ENCODE data around the gene HTT. TPM values are rescaled to one million over a fixed set of nuclear protein-coding genes. Genes with fewer than 3 reads are reported as not detected.
A peak's percentile ranks its signal among the peaks of the same experiment; 100 is the strongest.

HTT gene
- total and polyA plus RNA-seq, 2 of the 13 experiments (the other 11 are each of a cell fraction or from before 2014, with no cell fraction given): 17.5 to 19.5 TPM

- TF ChIP-seq TRAFD1 (CRISPR knock-in tag; IDR thresholded peaks at IDR 0.05; ENCODE audit: borderline replicate concordance) (no peak), ZBTB2 (CRISPR knock-in tag; IDR thresholded peaks at IDR 0.05; ENCODE audit: low read depth) (0 out of 2 replicates have a peak, but pooled peaks have one; percentile 52), TAF1 (CRISPR knock-in tag; IDR thresholded peaks at IDR 0.05) (peak; percentile 84), RBAK (CRISPR knock-in tag; IDR thresholded peaks at IDR 0.05) (no peak), HOXD1 (CRISPR knock-in tag; IDR thresholded peaks at IDR 0.05) (no peak; the same call in 1 of the 2 replicates)
Measured at GRCh38 chr4:3074078-3074845, at the start of gene HTT, which contains the start of gene HTT-AS (continued).

- no TSS peak for BruUV-seq (replicated peaks)
- H3K9ac ChIP-seq (ENCODE audit: insufficient read depth, low read depth, low read length): no peak overlapping the region
- in situ Hi-C loops (cut with HindIII; ENCODE audit: extremely low pct_ligation_motif_present, low pct_unique_long_range_greater_than_20kb): no loop called here
- TF ChIP-seq ZNF296 (CRISPR knock-in tag; conservative IDR thresholded peaks at IDR 0.05): no peak
- TF ChIP-seq U2AF2 (IDR thresholded peaks at IDR 0.05; ENCODE audit: low read depth, low read length): no peak
- TF ChIP-seq ZNF572 (CRISPR knock-in tag; IDR thresholded peaks at IDR 0.05): no peak
- TF ChIP-seq ZBTB7A (CRISPR knock-in tag; IDR thresholded peaks at IDR 0.05): no peak
- no peak for TF ChIP-seq MIXL1 (CRISPR knock-in tag; IDR thresholded peaks at IDR 0.05)
- no peak for TF ChIP-seq NR0B2 (CRISPR knock-in tag; IDR thresholded peaks at IDR 0.05)
- TF ChIP-seq ZNF550 (CRISPR knock-in tag; IDR thresholded peaks at IDR 0.05; ENCODE audit: borderline replicate concordance): no peak
- TF ChIP-seq FOXO4 (CRISPR knock-in tag; conservative IDR thresholded peaks at IDR 0.05): no peak
- TF ChIP-seq ZNF570 (CRISPR knock-in tag; IDR thresholded peaks at IDR 0.05; ENCODE audit: borderline replicate concordance): no peak
- no peak for TF ChIP-seq TARDBP (CRISPR knock-in tag; IDR thresholded peaks at IDR 0.05)
- no peak for TF ChIP-seq ZFP36L1 (CRISPR knock-in tag; IDR thresholded peaks at IDR 0.05)
- TF ChIP-seq ZNF772 (CRISPR knock-in tag; IDR thresholded peaks at IDR 0.05): no peak
Measured at GRCh38 chr4:3025881-3026280, 48.6 kb upstream of the HTT start.

More at GRCh38 chr4:3025881-3026280, 48.6 kb upstream of the HTT start:
- Histone ChIP-seq H3K27me3 (ENCODE audit: control insufficient read depth in 1 of 2, insufficient read depth in 2 of 2, low read length in 2 of 2) (peaks cover 1 to 42% of the 10 kb centered on the region in 2 experiments; a peak in 4 of 5 replicates), H2AFZ (ENCODE audit: low read length) (no peak overlapping the region), H4K20me1 (ENCODE audit: insufficient read depth, low read length) (no peaks in the 10 kb centered on the region), H3K79me2 (ENCODE audit: insufficient read depth, low read length) (no peaks in the 10 kb centered on the region), H3K36me3 (replicated peaks in 1 of 2; ENCODE audit: control insufficient read depth in 1 of 2, insufficient read depth in 2 of 2, low read length in 2 of 2) (no peaks in the 10 kb centered on the region), H3K9me3 (ENCODE audit: low read length) (no peaks in the 10 kb centered on the region), H3K4me2 (ENCODE audit: low read depth, low read length) (no peak overlapping the region), H3K4me3 (replicated peaks in 1 of 3; ENCODE audit: insufficient read depth in 1 of 3, low read depth in 2 of 3, low read length in 3 of 3) (no peak overlapping the region), H3K4me1 (ENCODE audit: insufficient read depth, low read length) (0 out of 2 replicates have a peak, but pooled peaks cover 1% of the 10 kb centered on the region), H3K27ac (ENCODE audit: extremely low read length, insufficient read depth, low read length) (no peak overlapping the region)
- intact Hi-C loops (cut with micrococcal nuclease; ENCODE audit: unreplicated experiment): no loop called here
- no peak for FAIRE-seq
- POLR2A ChIA-PET: no interaction called here
- CTCF ChIA-PET (ENCODE audit: low intra/inter-chr PET ratio, low total read pairs): no interaction called here
- no peak for ATAC-seq
- no peak for DNase-seq (ENCODE audit: low spot score)
- WGBS (ENCODE audit: low lambda C conversion rate): 61% methylated on average over 21 of the region's 21 CpGs

All from HepG2 (cell line).